ENCODE measurements around the gene TP53I3. TPM values are rescaled to one million over a fixed set of nuclear protein-coding genes. Genes with fewer than 3 reads are reported as not detected.

Gene TP53I3

Small RNA genes within 50 kb of the gene (small RNA-seq; reads per million reads assigned to genes)
- gene RNU6-370P = not detected

All from skeletal muscle satellite cell (primary cell).